HEK293 (cell line): ENCODE measurements around the gene TMEM51.

Source experiments
- CTCF ChIA-PET: fragments of 350-600 bp; formaldehyde crosslinking; extraction: SDS; loops from one replicate; lab custom pipeline; 2021; ENCODE audit warnings: antibody characterized with exemption; lab: Yijun Ruan, JAX
- POLR2A ChIA-PET: fragments of 300-600 bp; formaldehyde crosslinking; extraction: SDS; loops from one replicate; lab custom pipeline; 2020; ENCODE audit warnings: antibody characterized with exemption, inconsistent platforms; lab: Yijun Ruan, JAX
- H3K27ac ChIP-seq: fragments of 200-500 bp; sonication (Bioruptor generic); 2 replicates; pipeline ENCODE4 v1.5.1; 2014; ENCODE audit warnings: low read depth, low read length, control low read depth, inconsistent platforms; ENCODE audit errors: extremely low read depth
- H3K36me3 ChIP-seq, 2 experiments: fragments of 200-500 bp in 1 of 2; sonication (Bioruptor generic) in 1 of 2; 1 replicate in 1 of 2; 2 replicates in 1 of 2; pipeline ENCODE4 v1.5.1; 2014 to 2017; ENCODE audit warnings: inconsistent platforms in 2 of 2, low read length in 2 of 2; ENCODE audit not compliant: control insufficient read depth in 2 of 2, insufficient read depth in 1 of 2
- H3K4me1 ChIP-seq: fragments of 200-500 bp; sonication (Bioruptor generic); 2 replicates; pipeline ENCODE4 v1.5.1; 2014; ENCODE audit warnings: mild to moderate bottlenecking, low read length, inconsistent platforms; ENCODE audit not compliant: control insufficient read depth, insufficient read depth
- H3K4me3 ChIP-seq: 2 replicates; pipeline ENCODE4 v1.5.1; 2011; ENCODE audit warnings: low read depth, mild to moderate bottlenecking, control low read depth, low read length, moderate library complexity
- H3K9me3 ChIP-seq: fragments of 200-500 bp; sonication (Bioruptor generic); 2 replicates; pipeline ENCODE4 v1.5.1; 2014; ENCODE audit warnings: low read depth, low read length, inconsistent platforms; ENCODE audit not compliant: control insufficient read depth, insufficient read depth
- GFI1B ChIP-seq: fragments of 450-650 bp; formaldehyde crosslinking; IDR thresholded peaks from 2 replicates; pipeline ENCODE4 v1.5.1; 2016; ENCODE audit warnings: missing biosample characterization, missing genetic modification characterization
- KLF9 ChIP-seq: fragments of 450-650 bp; formaldehyde crosslinking; IDR thresholded peaks from 2 replicates; pipeline ENCODE4 v1.5.1; 2016; ENCODE audit warnings: missing biosample characterization, missing genetic modification characterization, low read depth
- PATZ1 ChIP-seq: fragments of 450-650 bp; formaldehyde crosslinking; IDR thresholded peaks from 2 replicates; pipeline ENCODE4 v1.5.1; 2016; ENCODE audit warnings: missing biosample characterization, missing genetic modification characterization
- SCRT2 ChIP-seq: fragments of 450-650 bp; formaldehyde crosslinking; IDR thresholded peaks from 2 replicates; pipeline ENCODE4 v1.5.1; 2016; ENCODE audit warnings: missing biosample characterization, missing genetic modification characterization
- SP2 ChIP-seq: fragments of 450-650 bp; formaldehyde crosslinking; IDR thresholded peaks from 2 replicates; pipeline ENCODE4 v1.5.1; 2016; ENCODE audit warnings: missing biosample characterization, missing genetic modification characterization
- ZBTB1 ChIP-seq: fragments of 450-650 bp; formaldehyde crosslinking; IDR thresholded peaks from 2 replicates; pipeline ENCODE4 v1.5.1; 2016; ENCODE audit warnings: missing biosample characterization, missing genetic modification characterization
- ZNF548 ChIP-seq: fragments of 450-650 bp; formaldehyde crosslinking; IDR thresholded peaks from 2 replicates; pipeline ENCODE4 v1.5.1; 2016; ENCODE audit warnings: missing biosample characterization, missing genetic modification characterization
- ZNF768 ChIP-seq: fragments of 450-650 bp; formaldehyde crosslinking; IDR thresholded peaks from 2 replicates; pipeline ENCODE4 v1.5.1; 2018; ENCODE audit warnings: missing biosample characterization, mild to moderate bottlenecking, missing genetic modification characterization
- ZNF843 ChIP-seq: fragments of 450-650 bp; formaldehyde crosslinking; IDR thresholded peaks from 2 replicates; pipeline ENCODE4 v1.5.1; 2016; ENCODE audit warnings: missing biosample characterization, missing genetic modification characterization

The TMEM51 gene

GRCh38 chr1:15154480-15155036 is 1.0 kb downstream of the TMEM51 start:
- Histone ChIP-seq H3K27ac (no peak overlapping the region), H3K4me3 (peak overlapping the region; percentile 60), H3K9me3 (no peaks in the 10 kb centered on the region)
- TF ChIP-seq SP2 (tag by site-specific recombination) (peak; percentile 34), ZBTB1 (tag by site-specific recombination) (no peak), KLF9 (tag by site-specific recombination) (peak; percentile 68)
- TF ChIP-seq, all 188 proteins: peak for 2
- no peaks in the 10 kb centered on the region for H3K36me3 ChIP-seq
- ChIA-PET CTCF (interaction anchor here (0.6 to 4.0 kb wide), 5 partner anchors 24 to 1381 kb away, joined by 3 to 59 read pairs (median 3); no protein-coding TSS in a partner anchor), POLR2A (interaction anchor here (0.8 to 1.0 kb wide), 2 partner anchors 45 to 46 kb away, joined by 3 read pairs; no protein-coding TSS in a partner anchor)
- H3K4me1 ChIP-seq: 0 out of 2 replicates have a peak, but pooled peaks cover 2% of the 10 kb centered on the region

- Histone ChIP-seq H3K36me3 (no peaks in the 10 kb centered on the region), H3K4me3 (no peak overlapping the region), H3K27ac (no peak overlapping the region), H3K4me1 (0 out of 2 replicates have a peak, but pooled peaks cover 2% of the 10 kb centered on the region), H3K9me3 (no peaks in the 10 kb centered on the region)
- POLR2A ChIA-PET: no interaction called here
- CTCF ChIA-PET: interaction anchor here (0.6 kb wide), 1 partner anchor 1380 kb away, joined by 3 read pairs; no protein-coding TSS in a partner anchor
- TF ChIP-seq GFI1B (tag by site-specific recombination) (no peak), ZNF768 (peak; percentile 4; the same call in 1 of the 2 replicates)
Measured at GRCh38 chr1:15155191-15155590, 1.6 kb downstream of the TMEM51 start.

GRCh38 chr1:15155888-15156741 is 2.6 kb downstream of the TMEM51 start:
- Histone ChIP-seq H3K9me3 (no peaks in the 10 kb centered on the region), H3K4me1 (0 out of 2 replicates have a peak, but pooled peaks cover 2% of the 10 kb centered on the region), H3K4me3 (no peak overlapping the region), H3K27ac (no peak overlapping the region), H3K36me3 (no peaks in the 10 kb centered on the region)
- POLR2A ChIA-PET: no interaction called here
- CTCF ChIA-PET: interaction anchor here (0.6 to 1.0 kb wide), 4 partner anchors 28 to 490 kb away, joined by 3 to 7 read pairs (median 4); no protein-coding TSS in a partner anchor
- TF ChIP-seq ZNF843 (tag by site-specific recombination) (no peak), PATZ1 (0 out of 2 replicates have a peak, but pooled peaks have one; percentile 19)
- TF ChIP-seq, all 188 proteins: peak for 1

- ChIA-PET POLR2A (no interaction called here), CTCF (interaction anchor here (1.0 kb wide), 1 partner anchor 113 kb away, joined by 4 read pairs; no protein-coding TSS in a partner anchor)
- Histone ChIP-seq H3K27ac (no peak overlapping the region), H3K4me1 (0 out of 2 replicates have a peak, but pooled peaks cover 2% of the 10 kb centered on the region), H3K9me3 (no peaks in the 10 kb centered on the region), H3K36me3 (no peaks in the 10 kb centered on the region), H3K4me3 (no peak overlapping the region)
- no peak for TF ChIP-seq ZNF548
- TF ChIP-seq SCRT2 (tag by site-specific recombination): peak; percentile 46
Measured at GRCh38 chr1:15156807-15157380, 3.3 kb downstream of the TMEM51 start.
